NCI-H345 treated with DMSO at 0.1 percent for 48 hours (cell line): ENCODE measurements around the gene ITGB1BP1.

Experiments used
- DNase-seq: peaks from one replicate; lab custom pipeline; 2025; ENCODE audit not compliant: unreplicated experiment; lab: John Stamatoyannopoulos, UW

ITGB1BP1 gene

DNA sequence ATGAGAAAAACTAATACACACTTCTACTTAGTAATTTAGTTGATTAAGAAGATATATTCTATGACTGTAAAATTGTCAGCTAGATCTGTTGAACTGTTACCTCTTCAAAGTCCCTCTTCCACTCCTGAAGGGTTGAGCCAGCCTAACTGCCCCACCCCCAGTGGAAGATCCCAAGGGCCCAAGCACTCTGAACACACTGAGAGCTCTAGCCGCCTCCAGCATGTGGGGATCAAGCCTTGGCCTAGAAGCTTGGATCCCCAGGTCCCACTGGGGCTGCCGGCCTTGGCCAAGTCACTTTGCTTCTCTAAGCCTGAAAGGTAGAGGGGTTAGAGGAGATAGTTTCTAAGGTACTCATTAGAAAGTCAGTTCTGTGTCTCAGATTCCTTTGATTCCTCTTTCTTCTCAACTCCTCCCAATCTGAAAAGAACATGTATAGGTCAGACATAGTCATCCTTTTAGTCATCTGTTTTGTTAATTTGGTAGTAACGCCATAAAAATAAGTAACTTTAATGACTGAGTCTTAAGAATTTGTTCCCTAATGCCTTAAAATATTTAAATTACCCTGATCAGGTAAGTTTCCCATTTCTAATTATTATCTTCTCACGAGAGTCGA lies 5.7 kb upstream of the ITGB1BP1 start:
- DNase-seq, result no peak

GRCh38 chr2:9424447-9425164 lies 1.3 kb upstream of the ITGB1BP1 start:
- peak; percentile 94 for DNase-seq

DNA sequence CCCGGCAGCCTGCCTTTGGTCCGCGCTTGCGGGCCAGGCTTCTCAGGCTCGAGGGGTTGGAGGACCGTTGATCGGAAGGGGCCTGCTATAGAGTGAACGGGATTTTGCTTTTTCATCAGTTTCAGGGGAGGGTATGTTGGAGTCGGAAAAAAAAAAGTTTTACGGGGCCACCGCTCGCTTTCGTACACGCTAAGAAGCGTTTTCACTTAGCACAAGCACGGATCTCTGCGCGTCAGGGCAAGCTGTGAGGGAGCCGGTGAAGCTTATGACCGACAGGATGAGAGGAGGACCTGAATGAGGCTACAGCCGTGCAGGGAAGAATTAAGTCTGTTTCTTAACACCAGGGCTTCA lies 569 bp upstream of the ITGB1BP1 start:
- DNase-seq, result no peak

- DNase-seq, result no peak
Measured at GRCh38 chr2:9422321-9423099, 818 bp downstream of the ITGB1BP1 start.

DNA sequence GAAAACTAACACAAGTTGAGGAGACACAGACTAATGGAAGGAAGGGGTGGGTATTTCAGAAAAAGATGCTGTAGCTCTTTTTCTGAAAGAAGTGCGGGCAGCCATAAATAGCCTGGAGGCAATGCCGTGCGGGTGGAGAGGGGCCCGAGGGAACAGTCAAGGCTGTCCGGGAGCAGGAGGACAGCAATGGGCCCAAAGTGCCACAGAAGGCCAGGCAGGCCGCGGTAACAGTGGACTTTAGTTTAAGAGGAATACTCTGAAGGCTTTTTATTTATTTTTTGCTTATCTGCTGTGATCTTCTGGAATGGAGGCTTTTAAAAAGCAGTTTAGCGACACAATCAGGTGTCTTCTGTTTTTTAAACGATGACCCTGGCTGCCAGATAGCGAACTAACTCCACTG lies 2.8 kb downstream of the ITGB1BP1 start:
- no peak for DNase-seq

GRCh38 chr2:9419541-9419940 lies 3.8 kb downstream of the ITGB1BP1 start:
- DNase-seq, result no peak

GRCh38 chr2:9418746-9419145 lies 4.6 kb downstream of the ITGB1BP1 start:
- no peak for DNase-seq

GRCh38 chr2:9417725-9418124 lies 5.6 kb downstream of the ITGB1BP1 start:
- peak; percentile 80 for DNase-seq

GRCh38 chr2:9416962-9417316 lies 6.4 kb downstream of the ITGB1BP1 start:
- DNase-seq, result no peak

- no peak for DNase-seq
Measured at GRCh38 chr2:9416267-9416961, 6.9 kb downstream of the ITGB1BP1 start.

DNA sequence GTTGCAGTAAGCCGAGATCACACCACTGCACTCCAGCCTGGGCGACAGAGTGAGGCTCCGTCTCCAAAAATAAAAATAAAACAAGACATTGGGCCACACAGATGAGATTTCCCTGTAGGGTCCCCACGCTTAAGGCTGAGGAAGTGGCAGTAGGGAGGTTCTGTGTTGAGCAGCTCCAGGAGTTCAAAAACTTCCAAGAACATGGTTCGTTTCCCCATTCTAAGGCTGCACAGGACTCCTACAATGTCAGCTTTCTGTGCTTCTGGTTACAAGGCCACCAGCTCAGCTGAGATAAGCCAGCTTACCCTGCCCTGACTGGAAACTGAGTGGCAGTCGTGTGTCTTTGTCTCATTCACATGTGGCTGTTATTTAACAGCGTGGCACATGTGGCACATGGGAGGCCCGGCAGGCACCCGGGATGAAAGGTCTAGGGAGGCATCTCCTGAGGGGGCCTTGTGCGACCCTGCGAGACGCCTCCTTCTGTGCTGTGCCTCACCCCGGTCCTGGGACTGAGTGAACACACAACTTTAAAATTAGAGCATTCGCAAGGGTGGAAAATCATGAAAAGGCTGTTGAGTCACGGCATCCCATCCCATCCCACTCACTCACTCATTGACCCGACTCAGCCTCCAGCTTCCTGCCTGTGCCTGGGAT lies 7.7 kb downstream of the ITGB1BP1 start:
- DNase-seq, result no peak

DNA sequence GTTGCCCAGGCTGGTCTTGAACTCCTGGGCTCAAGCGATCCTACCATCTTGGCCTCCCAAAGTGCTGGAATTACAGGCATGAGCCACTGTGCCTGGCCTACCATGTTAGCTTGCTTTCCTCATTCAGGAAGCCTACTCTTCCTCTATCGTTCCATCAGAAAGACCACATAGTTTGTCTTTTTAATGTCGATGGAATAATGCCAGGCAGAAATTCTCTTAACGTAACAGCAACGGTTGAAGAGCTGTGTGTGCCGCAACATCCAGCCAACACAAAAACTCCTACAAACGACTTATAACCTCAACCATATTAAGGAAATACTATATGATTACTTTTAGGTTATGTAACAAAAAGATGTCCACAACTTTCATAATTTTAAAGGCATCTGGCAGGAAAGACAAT lies 10.5 kb downstream of the ITGB1BP1 start:
- DNase-seq, result no peak

- DNase-seq, result no peak
Measured at GRCh38 chr2:9410108-9410507, 13.2 kb downstream of the ITGB1BP1 start.

- DNase-seq, result no peak
Measured at GRCh38 chr2:9408641-9409151, 14.6 kb downstream of the ITGB1BP1 start.

- DNase-seq, result no peak
Measured at GRCh38 chr2:9407363-9407811, 15.9 kb downstream of the ITGB1BP1 start.

GRCh38 chr2:9406529-9407362 lies 16.6 kb downstream of the ITGB1BP1 start:
- DNase-seq, result no peak

DNA sequence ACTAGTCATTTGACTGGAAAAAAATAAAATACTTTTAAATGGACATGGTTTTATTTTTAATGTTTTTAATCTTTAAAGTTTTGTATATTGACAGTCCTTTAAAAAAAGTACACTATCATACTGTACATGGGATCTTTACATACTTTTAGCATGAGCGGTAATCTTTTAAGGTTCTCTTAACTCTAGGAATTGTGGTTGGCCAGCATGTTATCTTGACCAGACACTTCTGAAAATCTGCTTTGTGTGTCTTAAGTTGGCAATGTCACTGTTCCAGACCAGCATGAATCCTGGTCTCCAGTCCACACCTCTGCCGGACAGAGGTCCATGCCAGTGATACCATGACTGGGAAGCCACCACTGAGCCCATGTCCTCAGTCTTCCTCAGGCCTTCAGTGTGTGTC lies 17.7 kb downstream of the ITGB1BP1 start:
- no peak for DNase-seq

DNA sequence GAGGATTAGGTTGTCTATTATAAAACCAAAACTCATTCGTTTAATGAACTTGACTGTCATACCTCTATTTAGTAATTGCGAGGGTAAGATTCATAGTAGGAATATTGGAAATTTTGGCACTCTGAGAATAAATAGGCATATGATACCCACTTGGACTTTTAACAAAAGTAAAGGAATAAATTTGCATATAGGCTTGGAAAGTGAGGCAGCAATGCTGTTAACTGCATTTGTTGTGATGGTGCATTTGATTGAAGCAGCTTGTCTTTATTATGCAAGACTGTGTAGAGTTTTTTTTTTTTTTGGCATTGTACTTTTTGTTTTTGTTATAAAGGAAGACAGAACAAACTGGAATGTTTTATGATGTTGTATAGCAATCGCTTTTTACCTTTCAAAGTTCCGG lies 18.9 kb downstream of the ITGB1BP1 start:
- no peak for DNase-seq

DNA sequence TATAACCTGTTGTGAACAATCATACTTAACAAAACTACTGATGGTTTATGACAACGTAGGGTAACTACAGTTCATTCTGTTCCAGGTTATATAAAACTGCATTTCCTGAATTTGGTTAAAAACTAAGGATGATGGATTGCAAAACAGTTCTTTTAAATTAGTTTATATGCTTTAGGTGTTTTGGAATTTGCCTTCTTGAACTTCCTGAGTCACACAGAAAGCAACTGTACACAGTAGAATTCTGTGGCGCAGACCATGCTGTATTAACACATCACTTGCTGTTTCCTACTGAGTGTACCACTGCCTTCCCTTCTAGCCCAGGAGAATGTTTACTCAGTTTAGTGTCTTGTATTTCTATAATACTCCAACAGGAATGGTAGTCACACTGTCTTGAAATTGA lies 19.4 kb downstream of the ITGB1BP1 start:
- DNase-seq, result no peak
